ENCODE results near the gene CTNND2.

DNA sequence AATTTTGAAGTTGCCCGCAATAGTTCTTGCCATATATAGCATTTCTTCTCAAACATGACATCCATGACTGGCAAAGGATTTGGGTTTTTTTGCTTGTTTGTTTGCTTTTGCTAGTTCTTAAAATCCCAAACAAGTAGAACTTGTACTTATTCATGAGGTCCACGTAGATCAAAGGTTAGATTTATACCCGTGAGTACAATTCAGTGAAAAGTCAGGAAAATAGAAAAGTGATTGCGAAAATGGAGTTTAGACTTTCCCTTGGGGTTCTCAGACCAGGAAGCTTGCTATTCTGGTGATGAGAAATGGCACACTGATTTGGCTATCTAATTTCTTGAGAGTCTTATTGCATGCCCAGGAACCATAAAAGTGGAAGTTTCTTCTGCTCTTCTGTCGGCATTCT is 304.7 kb downstream of the CTNND2 start:
- TF ChIP-seq EZH2phosphoT487 (IDR thresholded peaks at IDR 0.05; ENCODE audit: borderline replicate concordance, low read depth) (no peak), FOXM1 (IDR thresholded peaks at IDR 0.05; ENCODE audit: low read depth) (no peak), POLR2AphosphoS5 (IDR thresholded peaks at IDR 0.05; ENCODE audit: low read depth, low read length) (no peak), GABPA (IDR thresholded peaks at IDR 0.05; ENCODE audit: low read depth) (no peak), RXRA (IDR thresholded peaks at IDR 0.05; ENCODE audit: borderline replicate concordance, low read depth) (no peak), NFIC (IDR thresholded peaks at IDR 0.05; ENCODE audit: borderline replicate concordance) (no peak), RCOR1 (IDR thresholded peaks at IDR 0.05; ENCODE audit: low read length) (no peak), MXI1 (IDR thresholded peaks at IDR 0.05; ENCODE audit: low read depth, low read length) (no peak), YY1 (IDR thresholded peaks at IDR 0.05; ENCODE audit: low read depth) (no peak), CHD2 (IDR thresholded peaks at IDR 0.05; ENCODE audit: low read length, partially characterized antibody) (no peak)
- TF ChIP-seq, protein P1, sequence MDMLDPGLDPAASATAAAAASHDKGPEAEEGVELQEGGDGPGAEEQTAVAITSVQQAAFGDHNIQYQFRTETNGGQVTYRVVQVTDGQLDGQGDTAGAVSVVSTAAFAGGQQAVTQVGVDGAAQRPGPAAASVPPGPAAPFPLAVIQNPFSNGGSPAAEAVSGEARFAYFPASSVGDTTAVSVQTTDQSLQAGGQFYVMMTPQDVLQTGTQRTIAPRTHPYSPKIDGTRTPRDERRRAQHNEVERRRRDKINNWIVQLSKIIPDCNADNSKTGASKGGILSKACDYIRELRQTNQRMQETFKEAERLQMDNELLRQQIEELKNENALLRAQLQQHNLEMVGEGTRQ (IDR thresholded peaks at IDR 0.05; ENCODE audit: borderline replicate concordance, low read depth, low read length), result no peak
- TF ChIP-seq, protein P2, sequence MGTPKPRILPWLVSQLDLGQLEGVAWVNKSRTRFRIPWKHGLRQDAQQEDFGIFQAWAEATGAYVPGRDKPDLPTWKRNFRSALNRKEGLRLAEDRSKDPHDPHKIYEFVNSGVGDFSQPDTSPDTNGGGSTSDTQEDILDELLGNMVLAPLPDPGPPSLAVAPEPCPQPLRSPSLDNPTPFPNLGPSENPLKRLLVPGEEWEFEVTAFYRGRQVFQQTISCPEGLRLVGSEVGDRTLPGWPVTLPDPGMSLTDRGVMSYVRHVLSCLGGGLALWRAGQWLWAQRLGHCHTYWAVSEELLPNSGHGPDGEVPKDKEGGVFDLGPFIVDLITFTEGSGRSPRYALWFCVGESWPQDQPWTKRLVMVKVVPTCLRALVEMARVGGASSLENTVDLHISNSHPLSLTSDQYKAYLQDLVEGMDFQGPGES (IDR thresholded peaks at IDR 0.05; ENCODE audit: low read depth, low read length), result no peak
- TF ChIP-seq, protein P3, sequence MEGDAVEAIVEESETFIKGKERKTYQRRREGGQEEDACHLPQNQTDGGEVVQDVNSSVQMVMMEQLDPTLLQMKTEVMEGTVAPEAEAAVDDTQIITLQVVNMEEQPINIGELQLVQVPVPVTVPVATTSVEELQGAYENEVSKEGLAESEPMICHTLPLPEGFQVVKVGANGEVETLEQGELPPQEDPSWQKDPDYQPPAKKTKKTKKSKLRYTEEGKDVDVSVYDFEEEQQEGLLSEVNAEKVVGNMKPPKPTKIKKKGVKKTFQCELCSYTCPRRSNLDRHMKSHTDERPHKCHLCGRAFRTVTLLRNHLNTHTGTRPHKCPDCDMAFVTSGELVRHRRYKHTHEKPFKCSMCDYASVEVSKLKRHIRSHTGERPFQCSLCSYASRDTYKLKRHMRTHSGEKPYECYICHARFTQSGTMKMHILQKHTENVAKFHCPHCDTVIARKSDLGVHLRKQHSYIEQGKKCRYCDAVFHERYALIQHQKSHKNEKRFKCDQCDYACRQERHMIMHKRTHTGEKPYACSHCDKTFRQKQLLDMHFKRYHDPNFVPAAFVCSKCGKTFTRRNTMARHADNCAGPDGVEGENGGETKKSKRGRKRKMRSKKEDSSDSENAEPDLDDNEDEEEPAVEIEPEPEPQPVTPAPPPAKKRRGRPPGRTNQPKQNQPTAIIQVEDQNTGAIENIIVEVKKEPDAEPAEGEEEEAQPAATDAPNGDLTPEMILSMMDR (IDR thresholded peaks at IDR 0.05), result no peak

Data from SK-N-SH (cell line).